Parathyroid adenoma (tissue), 2 donors: ENCODE measurements around the gene SH2D3A.

Experiments
- H2AFZ ChIP-seq: fragments of 300-600 bp; sonication (generic); one replicate; pipeline ENCODE4 v1.7.0; 2017; ENCODE audit warnings: antibody characterized with exemption, mild to moderate bottlenecking
- H3K27ac ChIP-seq: fragments of 300-600 bp; sonication (generic); one replicate; pipeline ENCODE4 v1.7.0; 2017
- H3K27me3 ChIP-seq: fragments of 300-600 bp; sonication (generic); one replicate; pipeline ENCODE4 v1.7.0; 2017; ENCODE audit warnings: low read length; ENCODE audit not compliant: control insufficient read depth, insufficient read depth
- H3K36me3 ChIP-seq: fragments of 300-600 bp; sonication (generic); one replicate; pipeline ENCODE4 v1.7.0; 2017; ENCODE audit warnings: low read length; ENCODE audit not compliant: control insufficient read depth, insufficient read depth
- H3K4me1 ChIP-seq: fragments of 300-600 bp; sonication (generic); one replicate; pipeline ENCODE4 v1.7.0; 2017; ENCODE audit warnings: control low read depth
- H3K4me2 ChIP-seq: fragments of 300-600 bp; sonication (generic); one replicate; pipeline ENCODE4 v1.7.0; 2017; ENCODE audit warnings: low read length
- H3K4me3 ChIP-seq: fragments of 300-600 bp; sonication (generic); one replicate; pipeline ENCODE4 v1.7.0; 2017; ENCODE audit warnings: low read depth, low read length
- H3K79me2 ChIP-seq: fragments of 300-600 bp; sonication (generic); one replicate; pipeline ENCODE4 v1.7.0; 2017; ENCODE audit warnings: control low read depth
- H3K9ac ChIP-seq: fragments of 300-600 bp; sonication (generic); one replicate; pipeline ENCODE4 v1.7.0; 2017; ENCODE audit warnings: mild to moderate bottlenecking
- H3K9me3 ChIP-seq: fragments of 300-600 bp; sonication (generic); one replicate; pipeline ENCODE4 v1.7.0; 2017; ENCODE audit warnings: low read length; ENCODE audit not compliant: control insufficient read depth
- TF ChIP-seq, protein P1 (sequence below): fragments of 300-600 bp; sonication (generic); IDR thresholded peaks from one replicate; pipeline ENCODE4 v1.7.0; 2017; ENCODE audit warnings: antibody characterized with exemption, mild to moderate bottlenecking
- donor health status: primary hyperparathyroidism.

Gene SH2D3A

DNA sequence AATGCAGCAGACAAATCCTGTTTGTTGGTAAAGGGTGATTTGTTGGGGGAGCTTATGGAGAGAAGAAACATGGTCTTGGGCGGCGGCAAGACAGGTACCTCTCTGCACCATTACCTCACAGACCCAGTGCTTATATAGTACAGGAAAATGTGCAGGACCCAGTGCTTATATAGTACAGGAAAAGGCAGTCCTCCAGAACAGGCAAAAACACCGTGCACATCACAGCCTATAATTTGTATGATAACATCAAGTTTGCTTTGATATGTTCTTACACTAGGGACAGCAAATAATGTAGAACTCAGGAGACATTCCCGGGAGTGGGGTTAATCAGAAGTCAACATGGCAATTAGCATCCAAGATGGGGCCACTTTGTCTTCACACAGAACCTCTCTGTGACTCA, 26.2 kb upstream of the SH2D3A start:
- no peak overlapping the region for H3K4me3 ChIP-seq
- H3K79me2 ChIP-seq, result no peaks in the 10 kb centered on the region
- H3K27ac ChIP-seq, result no peak overlapping the region
- TF ChIP-seq, protein P1, sequence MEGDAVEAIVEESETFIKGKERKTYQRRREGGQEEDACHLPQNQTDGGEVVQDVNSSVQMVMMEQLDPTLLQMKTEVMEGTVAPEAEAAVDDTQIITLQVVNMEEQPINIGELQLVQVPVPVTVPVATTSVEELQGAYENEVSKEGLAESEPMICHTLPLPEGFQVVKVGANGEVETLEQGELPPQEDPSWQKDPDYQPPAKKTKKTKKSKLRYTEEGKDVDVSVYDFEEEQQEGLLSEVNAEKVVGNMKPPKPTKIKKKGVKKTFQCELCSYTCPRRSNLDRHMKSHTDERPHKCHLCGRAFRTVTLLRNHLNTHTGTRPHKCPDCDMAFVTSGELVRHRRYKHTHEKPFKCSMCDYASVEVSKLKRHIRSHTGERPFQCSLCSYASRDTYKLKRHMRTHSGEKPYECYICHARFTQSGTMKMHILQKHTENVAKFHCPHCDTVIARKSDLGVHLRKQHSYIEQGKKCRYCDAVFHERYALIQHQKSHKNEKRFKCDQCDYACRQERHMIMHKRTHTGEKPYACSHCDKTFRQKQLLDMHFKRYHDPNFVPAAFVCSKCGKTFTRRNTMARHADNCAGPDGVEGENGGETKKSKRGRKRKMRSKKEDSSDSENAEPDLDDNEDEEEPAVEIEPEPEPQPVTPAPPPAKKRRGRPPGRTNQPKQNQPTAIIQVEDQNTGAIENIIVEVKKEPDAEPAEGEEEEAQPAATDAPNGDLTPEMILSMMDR, result no peak
- H2AFZ ChIP-seq, result no peak overlapping the region
- no peaks in the 10 kb centered on the region for H3K36me3 ChIP-seq
- no peaks in the 10 kb centered on the region for H3K27me3 ChIP-seq
- H3K4me2 ChIP-seq, result no peak overlapping the region
- H3K9me3 ChIP-seq, result no peaks in the 10 kb centered on the region
- no peaks in the 10 kb centered on the region for H3K4me1 ChIP-seq
- no peak overlapping the region for H3K9ac ChIP-seq

DNA sequence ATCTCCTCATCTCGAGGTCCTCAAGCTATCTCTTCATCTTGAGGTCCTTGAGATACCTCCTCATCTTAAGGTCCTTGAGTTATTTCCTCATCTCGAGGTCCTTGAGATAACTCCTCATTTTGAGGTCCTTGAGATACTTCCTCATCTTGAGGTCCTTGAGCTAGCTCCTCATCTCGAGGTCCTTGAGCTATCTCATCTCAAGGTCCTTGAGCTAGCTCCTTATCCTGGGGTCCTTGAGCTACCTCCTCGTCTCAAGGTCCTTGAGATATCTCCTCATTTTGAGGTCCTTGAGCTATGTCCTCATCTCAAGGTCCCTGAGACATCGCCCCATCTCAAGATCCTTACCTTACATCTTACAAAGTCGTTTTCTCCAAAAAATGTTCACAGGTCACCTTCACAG, 24.0 kb upstream of the SH2D3A start:
- H3K27ac ChIP-seq, result no peak overlapping the region
- TF ChIP-seq, protein P1, result no peak
- no peaks in the 10 kb centered on the region for H3K79me2 ChIP-seq
- no peaks in the 10 kb centered on the region for H3K9me3 ChIP-seq
- H3K4me3 ChIP-seq, result no peak overlapping the region
- H2AFZ ChIP-seq, result no peak overlapping the region
- H3K27me3 ChIP-seq, result no peaks in the 10 kb centered on the region
- H3K9ac ChIP-seq, result no peak overlapping the region
- H3K36me3 ChIP-seq, result no peaks in the 10 kb centered on the region
- H3K4me1 ChIP-seq, result no peaks in the 10 kb centered on the region
- H3K4me2 ChIP-seq, result no peak overlapping the region

DNA sequence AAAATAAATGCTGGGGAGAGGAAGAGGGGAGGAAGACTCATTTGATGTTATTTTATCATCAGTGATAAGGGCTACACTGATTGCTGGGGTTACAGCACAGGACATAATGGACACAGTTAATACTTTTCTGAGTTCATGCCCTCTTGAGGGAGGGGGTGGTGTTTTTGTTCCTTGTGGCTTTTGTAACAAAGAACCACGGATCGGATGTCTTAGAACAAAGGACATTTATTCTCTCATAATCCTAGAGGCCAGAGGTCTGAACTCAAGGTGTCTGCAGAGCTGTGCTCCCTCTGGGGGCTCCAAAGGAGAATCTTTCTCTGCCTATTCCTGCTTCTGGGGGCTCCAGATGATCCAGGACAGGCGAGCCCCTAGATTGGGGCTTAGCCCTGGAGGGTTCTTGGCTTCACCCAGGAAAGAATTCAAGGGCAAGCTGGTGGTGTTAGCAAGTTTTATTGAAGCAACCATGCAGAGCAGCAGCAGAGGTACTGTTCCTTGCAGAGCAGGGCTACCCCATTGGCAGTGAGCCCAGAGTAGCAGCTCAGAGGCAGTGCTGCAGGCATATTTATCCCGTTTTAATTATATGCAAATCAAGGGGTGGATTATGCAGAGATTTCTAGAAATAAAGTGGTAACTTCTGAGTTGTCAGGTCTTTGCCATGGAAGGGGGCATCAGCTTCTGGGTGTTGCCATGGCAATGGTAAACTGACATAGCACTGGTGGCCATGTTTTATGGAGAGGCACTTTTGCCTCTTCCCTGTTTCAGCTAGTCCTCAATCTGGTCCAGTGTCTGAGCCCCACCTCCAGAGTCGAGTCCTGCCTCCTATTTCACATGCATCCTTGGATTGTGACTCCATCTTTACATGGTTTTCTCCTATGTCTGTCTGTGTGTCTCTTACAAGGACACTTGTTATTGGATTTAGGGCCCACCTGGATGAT, 23.2 kb upstream of the SH2D3A start:
- no peaks in the 10 kb centered on the region for H3K79me2 ChIP-seq
- H2AFZ ChIP-seq, result no peak overlapping the region
- TF ChIP-seq, protein P1, result no peak
- H3K4me1 ChIP-seq, result no peaks in the 10 kb centered on the region
- no peak overlapping the region for H3K27ac ChIP-seq
- no peaks in the 10 kb centered on the region for H3K27me3 ChIP-seq
- no peak overlapping the region for H3K4me2 ChIP-seq
- no peaks in the 10 kb centered on the region for H3K36me3 ChIP-seq
- H3K4me3 ChIP-seq, result no peak overlapping the region
- no peak overlapping the region for H3K9ac ChIP-seq
- no peaks in the 10 kb centered on the region for H3K9me3 ChIP-seq

DNA sequence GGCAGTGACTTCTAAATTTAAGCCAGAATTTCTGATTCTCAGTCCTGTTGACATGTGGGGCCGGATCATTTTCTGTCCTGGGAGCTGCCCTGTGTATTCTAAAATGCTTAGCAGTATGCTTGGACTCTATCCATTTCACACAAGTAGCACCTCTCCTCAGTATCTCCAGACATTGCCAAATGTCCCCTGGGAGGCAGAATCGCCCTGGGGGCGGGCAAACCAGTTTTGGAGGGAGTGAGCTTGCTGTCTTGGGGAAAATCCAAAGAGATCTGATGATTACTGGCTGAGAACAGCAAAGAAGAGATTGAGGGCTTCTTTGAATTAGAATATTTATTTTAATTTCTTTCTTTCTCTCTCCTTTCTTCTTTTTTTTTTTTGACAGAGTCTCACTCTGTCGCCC, 21.7 kb upstream of the SH2D3A start:
- no peak overlapping the region for H3K4me2 ChIP-seq

More for the DNA sequence above, 21.7 kb upstream of the SH2D3A start:
- TF ChIP-seq, protein P1, result no peak
- H3K9ac ChIP-seq, result no peak overlapping the region
- no peaks in the 10 kb centered on the region for H3K36me3 ChIP-seq
- no peak overlapping the region for H3K27ac ChIP-seq
- no peaks in the 10 kb centered on the region for H3K9me3 ChIP-seq
- H3K4me3 ChIP-seq, result no peak overlapping the region
- H3K27me3 ChIP-seq, result no peaks in the 10 kb centered on the region
- H3K4me1 ChIP-seq, result no peaks in the 10 kb centered on the region
- no peak overlapping the region for H2AFZ ChIP-seq
- no peaks in the 10 kb centered on the region for H3K79me2 ChIP-seq
